Activated CD8-positive, alpha-beta memory T cell treated with anti-CD3 and anti-CD28 coated beads, Interleukin-2, amount 50 U/mL, for 24 hours (primary cell): ENCODE measurements around the gene DISC1.

Source experiments
- DNase-seq: peaks from one replicate; pipeline ENCODE4 v3.0.0-alpha.2; 2020; ENCODE audit errors: extremely low read depth

Gene DISC1

GRCh38 chr1:231817801-231818200, 191.2 kb downstream of the DISC1 start:
- no peak for DNase-seq

- DNase-seq, result no peak
These were observed 191.7 kb downstream of the DISC1 start for GRCh38 chr1:231818337-231818736.

GRCh38 chr1:231821281-231821680, 194.7 kb downstream of the DISC1 start:
- DNase-seq, result no peak

- no peak for DNase-seq
These were observed 195.5 kb downstream of the DISC1 start for GRCh38 chr1:231822041-231822440.

- DNase-seq, result no peak
These were observed 200.0 kb downstream of the DISC1 start for GRCh38 chr1:231826566-231826965.

- DNase-seq, result no peak
These were observed 200.9 kb downstream of the DISC1 start for GRCh38 chr1:231827337-231828105.

- no peak for DNase-seq
These were observed 201.8 kb downstream of the DISC1 start for GRCh38 chr1:231828182-231828920.

- no peak for DNase-seq
These were observed 202.7 kb downstream of the DISC1 start for GRCh38 chr1:231829332-231829731.

GRCh38 chr1:231836227-231836893, 209.8 kb downstream of the DISC1 start:
- no peak for DNase-seq

- DNase-seq, result no peak
These were observed 211.9 kb downstream of the DISC1 start for GRCh38 chr1:231838521-231838920.

GRCh38 chr1:231839999-231840398, 213.4 kb downstream of the DISC1 start:
- DNase-seq, result no peak

GRCh38 chr1:231841616-231842344, 215.2 kb downstream of the DISC1 start:
- DNase-seq, result no peak

GRCh38 chr1:231842441-231842840, 215.9 kb downstream of the DISC1 start:
- DNase-seq, result no peak

GRCh38 chr1:231844986-231845502, 218.5 kb downstream of the DISC1 start:
- DNase-seq, result no peak

- DNase-seq, result no peak
These were observed 221.2 kb downstream of the DISC1 start for GRCh38 chr1:231847612-231848397.

GRCh38 chr1:231849981-231850380, 223.4 kb downstream of the DISC1 start:
- no peak for DNase-seq

- DNase-seq, result no peak
These were observed 224.2 kb downstream of the DISC1 start for GRCh38 chr1:231850786-231851185.

GRCh38 chr1:231853588-231854207, 227.1 kb downstream of the DISC1 start:
- no peak for DNase-seq

- no peak for DNase-seq
These were observed 228.8 kb downstream of the DISC1 start for GRCh38 chr1:231855361-231855760.

- DNase-seq, result no peak
These were observed 229.3 kb downstream of the DISC1 start for GRCh38 chr1:231855926-231856325.
